Activated T-cell treated with anti-CD3 and anti-CD28 coated beads, Interleukin-2, amount 50 U/mL, for 4 hours (primary cell): ENCODE data around the gene ATP10A. TPM values are rescaled to one million over a fixed set of nuclear protein-coding genes. Genes with fewer than 3 reads are reported as not detected.
A peak's percentile ranks its signal among the peaks of the same experiment; 100 is the strongest.

ENCODE experiments used
- ATAC-seq, 2 donors: fragments of 200-7000 bp; cut with Tn5 transposase; one replicate each; pipeline ENCODE4 v1.10.0; 2021
- DNase-seq: peaks from one replicate; pipeline ENCODE4 v3.0.0-alpha.2; 2020
- H3K27me3 Mint-ChIP-seq: one replicate; pipeline ENCODE4 v1.8.0; 2021; ENCODE audit warnings: low read depth, mixed read lengths
- H3K36me3 Mint-ChIP-seq: one replicate; pipeline ENCODE4 v1.8.0; 2022; ENCODE audit warnings: mixed read lengths; ENCODE audit not compliant: insufficient read depth
- H3K4me1 Mint-ChIP-seq: one replicate; pipeline ENCODE4 v1.8.0; 2021; ENCODE audit warnings: low read depth, mixed read lengths
- H3K4me3 Mint-ChIP-seq: one replicate; pipeline ENCODE4 v1.8.0; 2021; ENCODE audit warnings: mild to moderate bottlenecking, moderate library complexity, mixed read lengths
- H3K9me3 Mint-ChIP-seq: one replicate; pipeline ENCODE4 v1.8.0; 2021; ENCODE audit warnings: mixed read lengths
- total RNA-seq, 3 donors: library from RNA; stranded (reverse); gene quantifications; one replicate each; pipeline ENCODE4 v1.2.1, GENCODE V29; 2021

Gene ATP10A
- total RNA-seq, 3 donors from 2014 or later = 27.0 to 31.6 (median 31.3) TPM

DNA sequence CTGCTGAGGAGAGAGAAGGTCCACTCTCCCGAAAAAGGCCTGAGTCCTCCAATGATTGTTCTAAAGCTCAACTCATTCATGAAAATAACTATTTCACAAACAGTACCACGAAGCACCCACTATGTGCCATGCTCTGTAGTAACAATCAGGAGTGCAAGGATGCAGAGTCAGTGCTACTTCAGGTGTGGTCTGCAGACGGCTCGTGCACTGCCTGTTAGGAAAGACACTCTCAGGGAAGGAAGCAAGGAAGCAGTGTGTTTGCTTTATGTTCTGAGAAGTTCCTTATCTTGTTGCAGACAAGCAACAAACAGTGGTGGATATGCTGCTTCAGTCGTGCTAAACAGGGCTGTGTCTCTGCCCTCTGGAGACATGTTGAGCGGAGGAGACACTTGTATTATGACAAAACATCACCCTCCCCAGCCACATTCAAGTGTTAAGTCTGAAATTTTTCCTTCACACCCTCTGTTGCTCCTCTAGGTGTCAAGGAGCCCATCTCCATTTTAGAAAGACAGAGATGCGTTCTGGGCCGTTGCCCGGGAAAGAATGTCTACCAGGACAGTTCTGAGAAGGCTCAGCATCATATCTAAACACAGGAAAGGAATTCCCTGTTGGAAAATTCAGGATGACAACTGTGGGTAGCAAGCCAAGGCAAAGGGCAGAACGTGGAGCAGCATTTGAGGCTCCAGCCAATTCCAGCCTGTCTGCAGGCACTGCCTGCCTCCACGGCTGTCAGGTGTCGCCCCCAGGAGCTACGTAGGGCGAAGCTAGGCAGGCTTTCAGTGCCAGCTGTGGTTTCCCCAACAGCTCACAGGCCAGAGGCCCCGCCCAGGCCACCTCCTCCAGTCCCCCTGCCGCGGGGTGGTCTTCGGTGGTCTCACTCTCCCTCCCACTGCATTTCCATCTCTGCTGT is 13.4 kb upstream of the ATP10A start:
- ATAC-seq = no peak
- no peaks in the 10 kb centered on the region for H3K27me3 Mint-ChIP-seq
- H3K36me3 Mint-ChIP-seq = no peaks in the 10 kb centered on the region
- DNase-seq = no peak
- H3K4me1 Mint-ChIP-seq = no peaks in the 10 kb centered on the region
- no peak overlapping the region for H3K4me3 Mint-ChIP-seq
- no peaks in the 10 kb centered on the region for H3K9me3 Mint-ChIP-seq

DNA sequence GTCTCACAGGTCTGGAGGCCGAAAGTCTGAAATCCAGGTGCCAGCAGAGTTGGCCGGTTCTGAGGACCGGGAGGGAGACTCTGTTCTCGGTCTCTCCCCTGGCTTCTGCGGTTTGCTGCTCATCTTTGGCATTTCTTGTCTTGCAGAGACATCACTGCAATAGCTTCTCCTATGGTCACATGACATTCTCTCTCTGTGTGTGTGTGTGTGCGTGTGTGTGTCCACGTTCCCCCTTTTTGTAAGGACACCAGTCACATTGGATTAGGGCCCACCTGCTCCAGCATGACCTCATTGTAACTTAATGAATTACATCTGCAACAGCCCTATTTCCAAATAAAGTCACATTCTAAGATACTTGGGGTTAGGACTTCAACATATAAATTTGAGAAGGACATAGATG is 12.4 kb upstream of the ATP10A start:
- no peak for DNase-seq
- H3K4me3 Mint-ChIP-seq = no peak overlapping the region
- H3K36me3 Mint-ChIP-seq = no peaks in the 10 kb centered on the region
- no peak for ATAC-seq
- no peaks in the 10 kb centered on the region for H3K4me1 Mint-ChIP-seq
- no peaks in the 10 kb centered on the region for H3K9me3 Mint-ChIP-seq
- H3K27me3 Mint-ChIP-seq = no peaks in the 10 kb centered on the region

DNA sequence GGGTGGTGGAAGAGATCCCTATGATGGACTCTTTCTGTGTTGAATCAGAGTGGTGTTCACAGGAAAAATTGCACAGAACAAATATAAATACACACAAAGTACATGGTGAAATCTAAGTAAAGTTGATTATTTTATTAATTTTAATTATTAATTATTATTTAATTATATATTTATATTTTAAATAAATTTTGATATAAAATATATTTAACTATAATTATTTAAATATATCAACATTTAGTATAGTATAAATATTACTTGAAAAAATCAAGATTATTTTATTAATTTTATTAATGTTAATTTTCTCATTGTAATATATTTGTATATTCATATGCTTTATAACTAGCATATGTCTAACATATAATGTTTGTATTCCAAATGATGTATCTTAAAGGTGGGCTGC is 11.3 kb upstream of the ATP10A start:
- no peaks in the 10 kb centered on the region for H3K9me3 Mint-ChIP-seq
- no peak for ATAC-seq
- H3K4me3 Mint-ChIP-seq = no peak overlapping the region
- no peaks in the 10 kb centered on the region for H3K27me3 Mint-ChIP-seq
- no peak for DNase-seq
- H3K36me3 Mint-ChIP-seq = no peaks in the 10 kb centered on the region
- H3K4me1 Mint-ChIP-seq = peaks cover 2% of the 10 kb centered on the region

DNA sequence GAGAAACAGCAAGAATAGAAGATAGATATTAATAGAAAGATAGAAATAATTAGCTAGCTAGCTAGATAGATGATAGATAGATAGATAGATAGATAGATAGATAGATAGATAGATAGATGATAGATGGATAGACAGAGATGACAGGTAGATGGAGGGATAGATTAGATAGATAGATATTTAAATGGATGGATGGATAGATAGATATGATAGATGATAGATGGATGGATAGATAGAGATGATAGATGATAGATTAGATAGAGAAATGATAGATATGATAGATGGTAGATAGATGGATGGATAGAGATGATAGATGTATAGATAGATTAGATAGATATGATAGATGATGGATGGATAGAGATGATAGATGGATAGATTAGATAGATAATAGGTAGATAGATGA is 8.3 kb upstream of the ATP10A start:
- Mint-ChIP-seq H3K4me1 (peaks cover 4% of the 10 kb centered on the region), H3K36me3 (no peaks in the 10 kb centered on the region), H3K9me3 (no peaks in the 10 kb centered on the region)

DNA sequence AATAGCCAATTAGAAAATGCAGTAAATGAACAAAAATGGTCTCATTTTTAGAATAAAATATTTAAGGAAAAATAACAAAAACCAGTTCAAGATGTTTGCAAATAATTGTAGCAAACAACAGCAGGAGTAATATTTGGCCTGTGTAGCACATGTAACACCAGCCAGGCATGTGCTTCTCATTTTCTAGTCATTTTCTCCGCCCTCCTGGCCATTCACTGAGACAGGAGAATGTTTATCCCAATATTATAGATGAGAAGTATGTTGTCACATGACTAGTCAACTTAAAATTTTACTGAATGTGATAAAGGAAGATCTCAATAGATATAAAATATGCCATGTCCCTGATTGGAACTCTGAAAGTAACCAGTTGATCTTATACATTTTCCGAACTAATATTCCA is 7.8 kb upstream of the ATP10A start:
- H3K4me1 Mint-ChIP-seq = peaks cover 4% of the 10 kb centered on the region
- no peaks in the 10 kb centered on the region for H3K27me3 Mint-ChIP-seq
- no peaks in the 10 kb centered on the region for H3K36me3 Mint-ChIP-seq

More for the DNA sequence above, 8.3 kb upstream of the ATP10A start:
- Mint-ChIP-seq H3K4me3 (no peak overlapping the region), H3K27me3 (no peaks in the 10 kb centered on the region)
- DNase-seq = no peak
- ATAC-seq = no peak

DNA sequence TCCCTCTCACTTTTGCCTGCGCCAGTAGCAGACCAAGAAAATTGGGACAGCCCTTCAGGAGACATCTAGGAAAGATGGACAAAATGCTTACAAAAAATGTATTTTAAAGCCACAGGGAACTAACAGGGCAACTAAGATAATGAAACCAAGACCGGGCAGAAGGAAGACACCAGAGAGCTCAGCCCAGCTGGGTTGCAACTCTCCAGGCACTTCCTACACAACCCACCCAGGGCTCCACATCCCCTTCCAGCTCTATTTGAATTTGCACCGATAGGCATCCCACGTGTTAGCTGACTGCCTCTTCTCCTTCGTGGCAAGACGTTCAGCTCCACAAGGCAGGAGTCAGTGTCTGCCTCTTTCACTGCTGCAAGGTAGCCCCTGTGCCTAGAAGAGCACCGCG is 6.6 kb upstream of the ATP10A start:
- Mint-ChIP-seq H3K36me3 (no peaks in the 10 kb centered on the region), H3K4me1 (peaks cover 4% of the 10 kb centered on the region), H3K4me3 (no peak overlapping the region), H3K9me3 (no peaks in the 10 kb centered on the region), H3K27me3 (no peaks in the 10 kb centered on the region)
- no peak for ATAC-seq
- no peak for DNase-seq

More for the DNA sequence above, 7.8 kb upstream of the ATP10A start:
- ATAC-seq (no peak), DNase-seq (no peak)
- Mint-ChIP-seq H3K4me3 (no peak overlapping the region), H3K9me3 (no peaks in the 10 kb centered on the region)

DNA sequence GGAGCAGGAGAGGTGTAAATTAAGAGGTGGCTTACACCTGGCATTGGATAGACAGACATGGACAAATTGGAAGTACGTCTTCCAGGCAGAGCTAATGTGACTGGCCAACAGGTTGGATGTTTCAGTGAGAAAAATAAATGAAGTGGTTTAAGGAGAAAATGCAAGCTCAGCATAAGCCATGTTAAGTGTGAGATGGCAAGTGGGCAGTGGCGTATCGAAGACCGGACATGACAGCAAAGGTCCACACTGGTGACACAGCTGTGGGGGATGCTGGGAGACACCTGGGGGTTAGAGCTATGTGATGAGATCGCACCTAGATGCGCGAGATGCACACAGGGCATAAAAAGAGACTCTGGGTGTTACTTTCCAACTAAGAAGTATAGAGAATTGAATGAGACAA is 3.7 kb upstream of the ATP10A start:
- Mint-ChIP-seq H3K4me3 (no peak overlapping the region), H3K36me3 (no peaks in the 10 kb centered on the region), H3K27me3 (no peaks in the 10 kb centered on the region), H3K9me3 (no peaks in the 10 kb centered on the region), H3K4me1 (peaks cover 10% of the 10 kb centered on the region)
- DNase-seq (no peak), ATAC-seq (no peak)

DNA sequence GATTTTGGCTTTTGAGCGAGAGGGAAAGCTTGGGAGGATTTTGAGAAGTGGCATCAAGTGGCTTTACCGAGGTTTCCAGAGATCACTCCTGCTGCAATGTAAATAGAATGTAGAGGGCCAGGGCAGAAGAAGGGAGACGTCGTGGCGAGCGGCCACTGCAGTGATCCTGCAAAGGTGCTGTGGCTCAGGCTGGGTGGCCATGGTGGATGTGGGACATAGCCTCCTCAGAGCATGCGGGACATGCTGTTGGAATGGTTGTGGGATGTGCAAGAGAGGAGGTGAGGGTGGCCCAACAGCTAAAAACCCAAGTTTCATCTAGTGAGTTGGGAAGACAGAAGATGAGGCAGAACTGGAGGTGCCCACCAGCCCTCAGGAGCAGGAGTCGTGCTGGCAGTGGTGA is 3.1 kb upstream of the ATP10A start:
- H3K4me3 Mint-ChIP-seq = no peak overlapping the region
- H3K4me1 Mint-ChIP-seq = peaks cover 15% of the 10 kb centered on the region
- ATAC-seq (no peak), DNase-seq (no peak)
- H3K27me3 Mint-ChIP-seq = peaks cover 2% of the 10 kb centered on the region
- no peaks in the 10 kb centered on the region for H3K9me3 Mint-ChIP-seq
- peaks cover 4% of the 10 kb centered on the region for H3K36me3 Mint-ChIP-seq

DNA sequence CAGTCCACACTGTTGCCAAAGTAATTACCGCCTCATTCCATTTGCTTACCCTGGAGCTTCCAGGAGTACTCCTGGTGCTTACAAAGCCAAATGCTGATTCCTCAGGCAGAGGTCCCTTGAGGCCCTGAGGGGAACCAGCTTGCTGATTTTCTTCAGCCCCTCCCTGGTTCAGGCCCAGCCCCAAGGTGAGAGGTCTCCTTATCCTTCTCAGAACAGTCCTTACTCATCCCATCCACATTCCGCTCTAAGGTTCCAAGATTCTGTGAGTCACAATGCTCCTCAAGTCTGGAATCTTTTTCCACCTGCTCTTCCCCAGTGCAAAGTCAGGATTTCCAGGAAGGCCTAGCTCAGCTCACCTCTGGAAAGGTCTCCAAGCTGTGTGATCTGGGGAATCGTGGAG is 1.8 kb upstream of the ATP10A start:
- ATAC-seq = no peak
- peaks cover 2% of the 10 kb centered on the region for H3K27me3 Mint-ChIP-seq
- no peaks in the 10 kb centered on the region for H3K9me3 Mint-ChIP-seq
- no peak for DNase-seq
- peaks cover 8% of the 10 kb centered on the region for H3K36me3 Mint-ChIP-seq
- peak overlapping the region; percentile 69 for H3K4me3 Mint-ChIP-seq
- H3K4me1 Mint-ChIP-seq = peaks cover 28% of the 10 kb centered on the region

DNA sequence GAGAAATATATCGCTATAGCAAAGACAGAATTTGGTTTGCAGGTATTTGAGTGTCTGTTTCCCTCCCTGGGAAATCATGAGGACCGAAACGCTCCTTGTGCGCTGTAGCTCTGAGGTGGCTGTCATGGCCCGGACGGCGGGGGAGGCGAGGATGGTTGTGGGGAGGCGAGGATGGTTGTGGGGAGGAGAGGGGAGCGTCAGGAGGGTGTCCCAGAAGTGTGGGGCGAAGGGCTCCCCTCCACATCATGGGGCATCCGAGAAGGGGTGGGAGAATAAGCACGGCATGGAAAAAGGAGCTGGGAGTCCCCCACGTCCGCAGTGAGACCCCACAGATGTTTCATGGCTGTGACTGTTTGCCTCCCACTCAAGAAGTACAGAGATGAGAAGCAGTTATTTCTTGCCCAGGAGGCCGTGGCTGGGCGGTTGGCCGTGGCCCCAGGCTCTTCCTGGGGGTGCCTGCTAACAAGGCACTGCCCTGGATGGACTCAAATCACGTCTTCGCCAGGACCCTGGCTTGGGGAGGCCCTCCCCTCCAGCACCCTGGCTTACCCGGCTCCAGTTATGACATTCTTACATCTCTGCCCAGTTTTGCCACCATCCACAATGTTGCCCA is 947 bp upstream of the ATP10A start:
- DNase-seq = no peak
- Mint-ChIP-seq H3K4me3 (peak overlapping the region; percentile 83), H3K9me3 (no peaks in the 10 kb centered on the region), H3K36me3 (peaks cover 9% of the 10 kb centered on the region), H3K4me1 (peaks cover 33% of the 10 kb centered on the region), H3K27me3 (peaks cover 2% of the 10 kb centered on the region)
- no peak for ATAC-seq

DNA sequence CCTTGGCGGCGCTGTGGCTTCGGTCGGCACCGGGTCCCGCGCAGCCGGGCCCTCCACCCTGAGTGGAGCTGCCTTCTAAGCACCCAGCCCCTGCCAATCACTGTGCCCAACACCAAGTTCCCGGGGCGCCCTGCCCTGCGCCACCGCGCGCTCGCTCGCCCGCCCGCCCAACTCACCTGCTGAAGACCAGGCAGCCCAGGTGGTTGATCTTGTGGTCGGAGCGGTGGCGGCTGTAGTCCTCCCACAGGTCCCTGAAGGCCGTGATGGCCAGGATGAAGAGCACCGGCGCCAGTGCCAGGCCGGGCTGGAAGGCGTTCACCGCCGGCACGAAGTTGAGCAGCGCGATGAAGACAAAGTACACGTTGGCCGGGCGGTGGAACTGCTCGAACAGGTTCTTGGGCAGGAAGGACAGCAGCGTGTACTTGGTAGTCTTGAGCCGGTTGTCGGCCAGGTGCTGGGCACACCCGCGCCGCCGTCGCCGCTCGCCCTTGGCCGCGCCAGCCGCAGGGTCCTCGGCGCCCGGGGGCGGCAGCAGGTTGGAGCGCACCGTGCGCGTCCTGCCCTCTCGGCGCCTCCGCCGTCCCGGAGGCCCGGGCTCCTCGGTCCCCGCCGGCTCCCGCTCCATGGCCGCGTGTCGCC is 536 bp downstream of the ATP10A start:
- Mint-ChIP-seq H3K36me3 (peaks cover 11% of the 10 kb centered on the region), H3K9me3 (no peaks in the 10 kb centered on the region), H3K4me1 (peaks cover 48% of the 10 kb centered on the region), H3K4me3 (peak overlapping the region; percentile 94), H3K27me3 (peaks cover 2% of the 10 kb centered on the region)
- ATAC-seq = peak; percentile 52 to 59
- peak; percentile 63 for DNase-seq

DNA sequence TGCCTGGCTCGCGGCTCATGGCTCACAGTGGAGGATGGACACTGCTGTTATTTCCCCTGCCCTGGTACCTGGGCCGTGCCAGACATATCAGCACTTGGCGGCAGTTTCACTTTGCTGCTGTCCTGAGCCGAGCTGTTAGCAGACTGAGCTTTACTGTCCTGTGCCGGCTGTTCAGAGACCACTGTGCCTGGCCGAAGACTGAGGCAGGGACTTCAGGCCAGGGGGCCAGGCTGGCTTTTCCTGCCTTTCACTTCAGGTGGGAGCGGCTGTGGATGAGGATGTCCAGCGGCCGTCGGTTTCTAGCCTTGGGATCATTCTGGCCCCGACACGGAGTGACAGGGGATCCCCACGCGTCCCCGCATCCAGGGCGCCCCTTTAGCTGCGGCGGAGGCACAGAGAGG is 1.1 kb downstream of the ATP10A start:
- ATAC-seq (peak in 1 of 2 donors; percentile 6), DNase-seq (no peak)
- Mint-ChIP-seq H3K4me3 (peak overlapping the region; percentile 94), H3K9me3 (no peaks in the 10 kb centered on the region), H3K4me1 (peaks cover 51% of the 10 kb centered on the region), H3K27me3 (peaks cover 2% of the 10 kb centered on the region), H3K36me3 (peaks cover 14% of the 10 kb centered on the region)

DNA sequence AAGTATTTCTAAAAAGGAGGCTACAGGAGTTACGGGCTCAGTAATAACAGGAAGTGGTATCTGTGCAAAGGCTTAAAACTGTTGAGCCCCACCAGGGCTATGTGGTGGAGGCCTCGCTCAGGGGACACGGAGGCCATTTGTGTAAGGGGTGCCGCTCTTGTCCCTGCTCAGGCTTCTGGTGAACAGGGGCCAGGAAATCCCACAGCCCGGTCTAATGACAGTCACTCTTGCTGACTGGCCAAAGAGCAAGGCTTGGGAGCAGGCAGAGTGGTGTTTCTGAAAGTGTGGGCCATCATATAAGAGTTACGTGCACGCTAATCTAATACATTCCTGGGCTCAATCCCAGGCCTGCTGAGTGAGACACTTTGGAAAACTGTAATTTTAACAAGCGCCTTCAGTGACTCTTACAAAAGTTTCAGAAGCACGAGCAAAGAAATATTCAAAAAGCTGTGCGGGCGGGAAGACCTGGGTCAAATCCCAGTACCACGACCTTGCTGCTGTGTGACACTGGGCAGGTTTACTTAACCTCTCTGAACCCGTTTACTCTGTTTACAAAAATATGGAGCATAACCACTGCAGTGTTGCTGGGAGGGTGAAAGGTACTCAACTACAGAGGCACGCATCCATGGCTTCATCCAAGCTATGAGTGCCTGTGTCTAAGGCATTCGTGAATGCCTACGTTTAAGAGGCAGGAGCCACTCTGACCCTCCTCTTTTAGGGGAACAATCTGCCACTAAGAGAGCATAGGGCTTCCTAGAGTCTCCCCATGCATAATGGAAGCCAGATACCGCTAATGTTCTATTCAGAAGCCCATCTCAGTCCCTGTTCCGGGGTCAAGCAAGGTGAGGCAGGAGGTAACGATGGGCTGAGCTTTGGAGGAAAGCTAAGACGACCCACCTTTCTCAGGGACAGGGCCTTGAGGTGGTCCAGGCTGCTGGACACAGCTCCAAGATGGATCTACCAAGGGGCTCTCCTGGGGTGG is 2.0 kb downstream of the ATP10A start:
- Mint-ChIP-seq H3K36me3 (peaks cover 20% of the 10 kb centered on the region), H3K4me1 (peaks cover 59% of the 10 kb centered on the region), H3K4me3 (peak overlapping the region; percentile 94), H3K9me3 (no peaks in the 10 kb centered on the region), H3K27me3 (peaks cover 2% of the 10 kb centered on the region)
- DNase-seq (no peak), ATAC-seq (peak; percentile 8 to 18)
